Lower leg skin (tissue), 3 donors: ENCODE results near the gene RAPGEF2.
"Not testable (repeated sequence)": the region's sequence is repeated elsewhere in the genome, so short reads cannot be mapped to it uniquely, and the experiment has no call there.

Source experiments
- CTCF ChIP-seq, 3 donors: fragments of 450-650 bp; IDR thresholded peaks; one replicate each; pipeline ENCODE4 v1.5.1; 2016; ENCODE audit warnings: antibody characterized with exemption in 3 of 3, mild to moderate bottlenecking in 3 of 3, moderate library complexity in 2 of 3
- POLR2A ChIP-seq, 2 donors: fragments of 450-650 bp; IDR thresholded peaks; one replicate each; pipeline ENCODE4 v1.6.1; 2016 to 2017; ENCODE audit warnings: antibody characterized with exemption in 2 of 2, mild to moderate bottlenecking in 1 of 2, moderate library complexity in 1 of 2

GRCh38 chr4:159251580-159251979, 148.7 kb downstream of the RAPGEF2 start:
- TF ChIP-seq CTCF, POLR2A (IDR thresholded peaks at IDR 0.05): not testable (repeated sequence)
